ENCODE results near the gene MMP24. TPM values are rescaled to one million over a fixed set of nuclear protein-coding genes. Genes with fewer than 3 reads are reported as not detected.

Gene MMP24
- total RNA-seq, result 0.19 and 0.63 TPM in 2 replicates

DNA sequence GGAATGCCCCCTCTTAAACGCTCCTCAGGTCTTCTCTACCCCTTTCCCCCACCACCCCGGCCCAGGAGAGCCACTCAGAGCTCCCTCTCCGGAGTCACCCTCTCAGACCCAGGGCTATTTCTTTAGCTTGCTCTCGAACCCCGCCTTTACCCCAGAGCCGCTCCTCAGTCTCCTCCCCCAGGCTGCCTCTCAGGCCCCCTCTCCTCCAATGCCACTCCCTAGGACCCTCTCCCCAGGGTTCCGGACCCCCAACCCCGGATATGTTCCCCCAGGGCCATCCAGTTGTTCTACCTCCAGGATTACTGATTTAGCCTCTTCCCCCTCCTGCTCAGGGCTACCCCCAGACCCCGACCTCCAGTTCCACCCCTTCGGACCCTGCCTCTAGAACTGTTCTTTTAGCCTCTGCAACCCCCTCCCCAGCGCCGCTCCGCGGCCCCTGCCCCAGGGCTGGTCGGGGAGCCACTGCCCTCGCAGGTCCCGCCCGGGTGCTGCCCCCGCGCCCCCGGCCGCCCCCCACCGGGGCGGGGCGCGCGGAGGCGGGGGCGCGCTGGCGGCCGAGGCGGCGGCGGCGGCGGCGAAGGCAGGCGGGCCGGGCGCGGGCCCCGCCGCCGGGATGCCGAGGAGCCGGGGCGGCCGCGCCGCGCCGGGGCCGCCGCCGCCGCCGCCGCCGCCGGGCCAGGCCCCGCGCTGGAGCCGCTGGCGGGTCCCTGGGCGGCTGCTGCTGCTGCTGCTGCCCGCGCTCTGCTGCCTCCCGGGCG, at the start of gene MMP24:
TSS of gene MMP24 (plus strand) at position 565 of the 758 bp plus-strand sequence. CDS start at position 614, 49 bp downstream.

DNA sequence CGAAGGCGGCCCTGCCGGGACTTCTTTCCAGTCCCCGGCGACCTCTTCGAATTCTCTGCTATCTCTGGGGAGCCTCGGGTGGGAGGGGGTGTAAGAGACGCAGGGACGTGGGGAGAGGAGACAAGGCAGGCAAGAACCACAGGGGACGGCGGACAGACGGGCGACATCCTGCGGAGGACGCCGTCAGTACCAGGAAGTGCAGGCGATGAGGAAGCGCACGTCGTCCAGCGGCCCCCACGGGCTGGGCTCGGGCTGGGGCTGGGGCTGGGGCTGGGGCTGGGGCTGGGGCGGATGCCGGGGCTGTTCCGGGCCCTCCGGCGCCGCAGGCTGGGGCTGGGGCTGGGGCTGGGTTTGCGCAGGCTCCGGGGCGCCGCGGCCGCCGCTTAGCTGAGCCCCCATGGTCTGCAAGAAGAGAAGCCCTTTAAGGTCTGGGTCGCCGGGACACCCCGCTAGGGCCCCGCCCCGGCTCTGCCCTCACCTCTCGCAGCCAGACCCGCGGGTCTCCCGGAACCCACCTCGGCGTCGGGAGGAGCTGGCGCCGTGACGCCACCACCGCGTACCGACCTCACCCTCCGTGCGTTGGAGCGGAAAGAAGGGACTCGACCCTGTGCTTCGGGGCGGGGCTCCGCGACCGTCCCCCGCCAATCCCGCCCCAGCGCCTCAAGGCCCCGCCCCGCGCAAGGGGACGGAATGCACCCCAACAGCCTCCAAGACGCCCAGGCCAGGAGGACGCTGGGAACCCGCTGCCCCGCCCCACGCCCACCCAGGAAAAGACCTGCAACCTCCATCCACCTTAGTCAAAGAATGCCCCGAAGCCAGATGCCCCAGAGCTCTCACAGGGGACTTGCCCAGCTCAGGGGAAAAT, 51.3 kb downstream of the MMP24 start, which contains the start of gene MMP24OS:
TSS of gene MMP24OS (minus strand) at position 592 of the 865 bp plus-strand sequence. CDS start at position 399, 193 bp downstream.

DNA sequence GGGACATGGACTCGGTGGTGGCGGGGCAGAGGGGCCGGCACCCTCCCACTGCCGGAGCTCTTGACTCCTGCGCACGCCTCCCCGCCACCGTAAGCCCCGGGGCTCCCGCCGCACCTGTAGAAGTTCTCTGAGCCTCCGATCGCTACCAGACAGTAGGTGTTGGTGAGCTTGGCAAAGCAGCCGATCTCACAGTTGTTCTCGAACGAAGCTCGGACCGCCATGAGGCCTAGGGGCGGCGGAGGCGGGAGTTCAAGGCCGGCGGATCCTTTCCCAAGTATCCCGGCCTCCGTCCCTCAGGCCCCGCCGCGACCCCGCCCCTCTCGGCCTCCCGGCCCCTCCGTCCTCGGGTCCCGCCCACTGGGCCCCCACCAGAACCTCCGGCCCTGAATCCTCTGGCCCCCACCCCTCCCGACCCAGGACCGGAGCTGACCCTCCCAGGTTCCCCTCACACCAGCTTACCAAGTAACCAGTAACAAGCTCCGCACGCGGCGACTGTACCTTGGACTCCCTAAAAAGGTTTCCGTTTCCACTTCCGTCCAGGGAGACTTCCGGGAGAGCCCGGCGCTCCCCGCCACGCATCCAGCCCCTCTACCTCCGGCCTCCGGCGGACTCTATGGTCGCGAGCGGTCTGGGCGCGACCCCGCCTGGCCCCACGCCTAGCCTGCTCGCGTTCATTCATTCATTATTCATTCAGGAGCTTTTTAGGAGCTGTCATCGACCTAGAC, 57.9 kb downstream of the MMP24 start, which contains the start of gene EIF6:
TSS of gene EIF6 (minus strand) at position 506 of the 725 bp plus-strand sequence. CDS start at position 221, 285 bp downstream.

DNA sequence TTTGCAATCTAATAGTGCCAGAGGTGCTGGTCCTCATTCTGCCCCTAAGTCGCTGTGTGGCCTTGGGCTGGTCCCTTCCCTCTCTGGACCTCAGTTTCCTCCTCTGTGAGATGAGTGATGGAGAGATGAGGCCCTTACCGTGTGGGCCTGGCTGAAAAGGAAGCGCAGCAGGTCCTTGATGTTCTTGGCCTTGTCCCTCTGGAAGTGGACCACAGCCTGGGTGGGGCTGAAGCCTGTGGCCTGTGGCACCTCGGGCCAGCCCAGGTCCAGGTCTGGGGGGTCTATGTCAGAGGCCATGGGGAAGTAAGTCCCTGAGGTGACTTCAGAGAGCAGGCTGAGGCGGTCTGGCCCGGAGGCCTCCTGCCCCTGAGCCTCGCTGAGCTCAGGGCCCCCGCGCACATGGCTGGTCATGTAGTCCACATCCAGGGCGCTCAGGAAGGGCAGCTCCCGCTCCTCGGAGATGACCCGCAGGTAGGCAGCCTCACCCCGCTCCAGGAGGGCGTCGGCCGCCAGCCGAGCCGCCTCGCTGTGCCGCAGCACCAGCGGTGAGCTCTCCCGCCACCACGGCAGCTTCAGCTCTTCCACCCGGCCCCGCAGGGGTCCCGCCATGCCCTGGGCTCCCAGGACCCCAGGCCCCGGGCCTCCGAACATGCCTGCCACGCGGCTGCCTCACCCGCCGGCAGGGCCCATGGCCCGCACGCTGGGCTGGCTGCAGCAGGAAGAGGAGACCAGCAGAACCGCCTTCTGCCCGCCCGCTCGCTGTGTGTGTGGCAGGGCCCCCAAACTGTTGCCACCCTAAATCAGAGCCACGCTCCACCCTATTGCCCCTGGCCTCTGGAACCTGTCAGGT, 65.4 kb downstream of the MMP24 start, which contains the start of gene FAM83C:
TSS of gene FAM83C (minus strand) at position 772 of the 850 bp plus-strand sequence. CDS start at position 651, 121 bp downstream.

Other genes starting within 250 kb of the MMP24 start
- gene TRPC4AP, start 133.9 kb upstream of the MMP24 start, total RNA-seq, result 61.2 and 76.9 TPM in 2 replicates
- gene EDEM2, start 79.4 kb upstream of the MMP24 start, total RNA-seq, result 61.8 and 78.2 TPM in 2 replicates
- gene PROCR, start 54.6 kb upstream of the MMP24 start, total RNA-seq, result 309 and 609 TPM in 2 replicates
- gene MMP24OS, start 51.4 kb downstream of the MMP24 start, total RNA-seq, result 5.5 and 12.0 TPM in 2 replicates
- gene EIF6, start 58.1 kb downstream of the MMP24 start, total RNA-seq, result 154 and 213 TPM in 2 replicates
- gene FAM83C, start 65.7 kb downstream of the MMP24 start, total RNA-seq, result not detected in 2 replicates
- gene UQCC1, start 185.3 kb downstream of the MMP24 start, total RNA-seq, result 26.4 and 28.9 TPM in 2 replicates
- gene GDF5, start 211.5 kb downstream of the MMP24 start, total RNA-seq, result 0.09 and 2.4 TPM in 2 replicates
- gene CEP250, start 228.9 kb downstream of the MMP24 start, total RNA-seq, result 15.2 and 32.7 TPM in 2 replicates